Right ventricle myocardium superior (tissue), 1 donor: ENCODE data around the gene LSP1. TPM values are rescaled to one million over a fixed set of nuclear protein-coding genes. Genes with fewer than 3 reads are reported as not detected.
A peak's percentile ranks its signal among the peaks of the same experiment; 100 is the strongest.

Experiments
- ATAC-seq: fragments of 200-7000 bp; cut with Tn5 transposase; one replicate; pipeline ENCODE4 v1.9.1; 2020; ENCODE audit warnings: mild to moderate bottlenecking; ENCODE audit not compliant: poor library complexity
- DNase-seq: peaks from one replicate; pipeline ENCODE4 v3.0.0-alpha.2; 2020
- intact Hi-C: fragments of 100-400 bp; cut with DNase I; formaldehyde crosslinking; loops from one replicate; pipeline ENCODE4 v1.11.2; 2022
- total RNA-seq: library from RNA; stranded (reverse); fragmentation: NEBNext Ultra II Directional; extraction: Animal tissue kit (Norgen Biotek cat#: 25700); gene quantifications from one replicate; pipeline ENCODE4 v1.2.1, GENCODE V29; 2021
- donor health status: DM: no; HTN: yes; CAD: no; lungs with severe emphysema.

Gene LSP1
- total RNA-seq, 1 donor from 2014 or later = 23.0 TPM

DNA sequence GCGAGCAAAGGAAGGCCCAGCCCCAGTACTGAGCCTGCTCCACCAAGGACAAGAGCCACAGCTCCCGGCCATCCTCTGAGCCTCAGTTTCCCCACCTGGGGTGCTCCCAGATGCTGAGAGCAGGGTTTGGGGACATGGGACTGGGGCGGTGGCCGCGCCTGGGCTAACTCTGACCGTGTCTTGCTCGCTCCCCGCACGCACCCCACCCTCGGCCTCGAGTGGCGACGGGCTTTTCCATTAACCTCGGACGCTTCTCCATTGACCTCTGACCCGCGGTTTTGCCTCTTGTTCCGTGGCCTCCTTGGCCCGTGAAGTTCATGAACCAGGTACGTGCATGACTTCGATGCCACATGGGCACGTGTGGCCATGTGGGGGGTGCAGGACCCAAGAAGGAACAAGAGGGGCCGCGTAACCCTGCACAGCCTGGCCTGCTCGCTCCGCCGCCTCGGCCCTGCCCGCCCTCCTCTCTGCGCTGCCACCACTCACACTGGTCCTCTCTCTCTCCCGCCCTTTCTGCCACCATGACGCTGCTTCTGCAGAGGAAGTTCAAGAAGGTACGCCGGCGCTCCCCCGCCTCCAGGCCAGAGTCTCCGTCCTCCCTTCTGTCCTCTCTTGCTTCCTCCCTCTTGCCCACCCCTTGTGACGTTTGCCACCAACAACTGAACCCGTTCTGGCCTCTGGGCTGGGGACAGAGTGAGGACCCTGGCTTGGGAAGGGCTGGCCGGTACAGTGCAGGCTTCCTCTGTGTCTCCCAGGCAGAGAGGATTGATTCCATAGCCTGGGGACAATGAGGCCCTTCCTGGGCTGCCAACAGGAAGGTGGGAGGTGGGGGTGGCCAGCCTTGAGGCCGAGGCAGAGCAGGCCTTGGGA lies 73.5 kb downstream of the LSP1 start:
- intact Hi-C loops = no loop called here
- ATAC-seq = no peak
- no peak for DNase-seq

DNA sequence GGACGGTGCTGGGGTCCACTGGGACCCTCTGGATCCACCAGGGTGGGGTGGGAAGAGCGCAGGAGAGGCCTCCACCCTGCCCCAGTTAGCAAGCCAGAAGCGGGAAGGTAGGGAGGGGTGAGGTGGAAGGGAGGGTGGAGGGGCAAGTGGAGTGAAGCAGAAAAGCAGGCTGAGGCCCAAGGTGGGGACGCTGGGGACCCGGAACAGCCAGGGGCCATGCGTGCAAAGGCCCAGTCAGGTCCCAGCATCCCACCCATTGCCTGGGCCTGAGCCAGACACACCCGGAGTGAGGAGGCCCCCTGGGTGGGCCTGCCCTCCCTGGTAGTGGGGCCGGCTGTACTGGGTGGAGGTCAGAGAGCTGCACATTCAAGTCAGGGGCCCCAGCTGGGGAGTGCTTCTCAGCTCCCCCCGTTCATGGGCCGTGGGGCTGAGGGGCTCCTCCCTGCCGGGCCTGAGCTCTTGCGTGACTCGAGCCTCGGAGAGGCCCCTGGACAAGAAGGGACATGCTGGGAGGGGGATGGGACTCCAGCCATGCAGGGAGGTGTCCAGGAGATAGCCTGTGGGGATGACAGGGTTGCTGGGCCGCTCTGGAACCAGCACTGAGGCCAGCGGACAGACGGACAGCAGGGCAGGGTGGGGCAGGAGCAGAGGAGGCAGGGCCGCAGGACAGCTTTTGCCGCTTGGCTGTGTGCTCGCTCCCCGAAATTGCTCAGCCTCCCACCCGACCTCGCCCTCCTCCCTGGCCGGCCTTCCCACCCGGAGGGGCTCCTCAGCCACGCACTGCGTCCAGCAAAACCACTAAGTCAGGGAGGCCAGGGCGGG lies 74.4 kb downstream of the LSP1 start:
- intact Hi-C loops = no loop called here
- peak; percentile 65 for DNase-seq
- ATAC-seq = peak; percentile 48

DNA sequence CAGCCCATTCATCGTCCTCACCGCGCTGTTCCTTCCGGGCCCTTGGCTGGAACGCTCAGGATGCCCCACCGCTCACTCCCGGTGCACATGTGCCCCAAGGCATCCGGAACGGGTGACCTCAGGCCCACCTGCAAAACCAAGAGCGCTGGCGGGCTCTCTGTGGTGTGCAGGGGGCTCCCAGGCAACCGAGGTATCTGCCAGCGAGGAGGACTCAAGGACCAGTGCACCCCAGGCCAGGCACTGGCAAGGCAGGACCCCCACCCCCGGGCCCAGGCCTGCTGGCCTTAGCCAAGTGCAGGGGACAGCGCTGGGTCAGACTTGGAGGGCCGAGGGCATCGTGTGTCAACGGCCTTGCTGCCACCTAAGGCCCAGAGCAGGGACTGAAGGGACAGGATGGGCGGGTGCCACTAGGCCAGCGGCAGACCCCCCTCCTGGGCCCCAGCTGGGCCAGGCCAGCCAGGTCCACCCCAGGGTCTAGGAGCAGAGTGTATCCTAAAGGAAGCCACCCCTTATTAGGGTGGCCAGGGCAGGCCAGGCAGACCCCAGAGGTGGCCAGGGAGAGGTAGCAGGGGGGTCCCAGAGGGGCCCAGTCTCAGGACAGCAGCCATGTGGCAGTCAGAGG lies 75.1 kb downstream of the LSP1 start:
- DNase-seq (no peak), ATAC-seq (no peak)
- intact Hi-C loops = no loop called here

DNA sequence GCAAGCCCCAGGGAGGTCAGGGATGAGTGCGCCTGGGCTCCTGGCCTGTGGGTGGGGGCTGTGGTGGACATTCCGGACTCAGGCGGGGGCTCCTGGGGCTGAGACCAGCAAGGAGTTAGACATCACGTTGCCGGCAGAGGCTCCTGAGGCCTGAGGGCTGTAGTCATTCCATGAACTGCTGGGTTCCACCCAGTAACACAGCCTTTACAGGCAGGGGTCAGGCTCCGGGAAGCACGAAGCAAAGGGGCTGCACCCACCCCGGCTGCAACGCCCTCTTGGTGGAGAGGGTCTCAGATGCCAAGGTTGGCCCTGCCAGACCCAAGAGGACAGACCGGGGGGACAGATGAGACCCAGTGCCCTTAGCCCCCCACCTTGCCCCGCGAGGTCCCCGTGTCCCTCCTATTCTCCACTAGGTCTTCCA lies 75.6 kb downstream of the LSP1 start:
- DNase-seq (peak; percentile 45), ATAC-seq (no peak)
- intact Hi-C loops = no loop called here

DNA sequence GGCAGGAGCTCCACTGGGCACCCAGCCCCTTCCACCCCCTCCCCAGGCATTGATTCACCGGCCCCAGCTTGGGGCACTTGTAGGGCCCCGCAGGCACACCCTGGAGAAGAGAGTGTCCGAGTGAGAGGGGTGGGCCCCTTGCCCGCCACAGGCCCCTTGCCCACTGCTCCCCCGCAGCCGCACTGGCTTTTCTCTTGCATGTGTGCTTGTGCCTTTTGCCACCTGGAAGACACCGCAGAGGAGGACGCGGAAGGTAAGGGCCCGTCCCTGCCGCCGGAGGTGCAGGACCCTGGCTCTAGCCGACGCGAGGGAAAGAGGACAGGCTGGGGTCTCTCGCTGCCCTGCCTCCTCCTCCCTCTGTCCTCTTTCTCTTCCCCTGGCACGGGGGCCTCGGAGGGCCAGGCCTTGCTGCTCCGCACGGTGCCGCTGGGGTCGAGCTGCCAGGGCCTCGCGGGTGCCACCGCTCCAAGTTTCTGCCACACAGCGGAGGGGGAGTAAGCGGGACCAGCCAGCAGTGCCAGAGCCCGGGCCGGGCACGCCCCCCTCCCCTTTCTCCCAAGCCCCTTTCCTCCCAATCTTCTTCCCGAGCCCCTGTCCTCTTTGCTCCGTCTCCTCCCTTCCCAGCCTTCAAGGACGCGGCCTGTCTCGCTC lies 76.1 kb downstream of the LSP1 start:
- intact Hi-C loops = no loop called here
- DNase-seq (peak; percentile 33), ATAC-seq (no peak)

DNA sequence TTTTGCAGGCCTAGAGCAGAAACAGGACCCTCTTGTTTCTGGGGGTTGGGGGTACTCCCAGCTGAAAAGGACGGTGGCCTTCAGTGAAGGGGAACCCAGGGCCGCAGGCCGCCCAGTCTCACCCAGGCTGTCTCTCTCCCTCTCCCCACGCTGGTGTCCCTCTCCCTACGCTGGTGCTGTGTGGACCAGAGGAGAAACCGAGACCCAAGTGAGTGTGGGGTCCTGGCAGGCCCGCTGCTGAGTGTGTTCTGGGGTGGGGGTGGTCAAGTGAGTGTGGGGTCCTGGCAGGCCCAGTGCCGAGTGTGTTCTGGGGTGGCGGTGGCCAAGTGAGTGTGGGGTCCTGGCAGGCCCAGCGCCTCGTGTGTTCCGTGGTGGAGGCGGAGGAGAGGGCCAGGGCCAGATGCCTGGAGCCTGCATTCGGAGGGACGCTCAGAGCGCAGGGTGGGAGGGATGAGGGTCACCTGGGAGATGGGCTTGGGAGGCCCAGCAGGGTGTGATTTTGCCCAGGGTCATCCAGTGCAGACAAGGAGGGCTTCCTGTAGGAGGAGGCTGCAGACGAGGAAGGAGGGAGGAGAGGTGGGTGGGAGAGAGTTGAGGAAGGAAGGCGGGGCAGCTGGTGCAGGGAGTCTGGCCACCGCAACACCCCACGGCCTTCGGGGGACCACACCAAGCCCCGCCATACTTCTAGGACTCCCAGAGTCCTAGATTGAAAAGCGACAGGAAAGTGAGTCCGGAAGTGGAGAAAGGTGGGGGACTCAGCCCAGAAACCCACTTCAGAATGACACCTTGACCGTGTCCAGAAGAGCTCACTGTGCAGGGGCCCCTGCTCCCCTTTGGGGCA lies 77.0 kb downstream of the LSP1 start:
- peak; percentile 41 for DNase-seq
- ATAC-seq = no peak
- intact Hi-C loops = no loop called here

DNA sequence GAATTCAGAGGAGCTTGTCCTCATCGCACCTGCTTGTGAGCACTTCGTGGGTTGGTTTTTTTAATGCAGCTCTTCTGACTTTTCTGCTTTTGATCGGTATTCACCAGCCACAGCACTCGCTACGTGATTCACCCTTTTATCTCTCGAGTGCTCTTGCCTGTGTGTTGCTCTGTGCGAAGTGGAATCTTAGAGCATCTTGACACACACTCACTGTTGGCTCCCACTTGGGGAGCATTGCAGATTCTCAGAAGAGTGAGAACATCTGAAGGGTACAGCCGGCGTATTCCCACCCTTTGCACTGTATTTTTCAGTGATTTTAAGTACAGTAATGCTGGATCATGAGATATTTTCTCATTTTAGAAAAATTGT lies 77.6 kb downstream of the LSP1 start:
- ATAC-seq (no peak), DNase-seq (no peak)
- intact Hi-C loops = no loop called here

DNA sequence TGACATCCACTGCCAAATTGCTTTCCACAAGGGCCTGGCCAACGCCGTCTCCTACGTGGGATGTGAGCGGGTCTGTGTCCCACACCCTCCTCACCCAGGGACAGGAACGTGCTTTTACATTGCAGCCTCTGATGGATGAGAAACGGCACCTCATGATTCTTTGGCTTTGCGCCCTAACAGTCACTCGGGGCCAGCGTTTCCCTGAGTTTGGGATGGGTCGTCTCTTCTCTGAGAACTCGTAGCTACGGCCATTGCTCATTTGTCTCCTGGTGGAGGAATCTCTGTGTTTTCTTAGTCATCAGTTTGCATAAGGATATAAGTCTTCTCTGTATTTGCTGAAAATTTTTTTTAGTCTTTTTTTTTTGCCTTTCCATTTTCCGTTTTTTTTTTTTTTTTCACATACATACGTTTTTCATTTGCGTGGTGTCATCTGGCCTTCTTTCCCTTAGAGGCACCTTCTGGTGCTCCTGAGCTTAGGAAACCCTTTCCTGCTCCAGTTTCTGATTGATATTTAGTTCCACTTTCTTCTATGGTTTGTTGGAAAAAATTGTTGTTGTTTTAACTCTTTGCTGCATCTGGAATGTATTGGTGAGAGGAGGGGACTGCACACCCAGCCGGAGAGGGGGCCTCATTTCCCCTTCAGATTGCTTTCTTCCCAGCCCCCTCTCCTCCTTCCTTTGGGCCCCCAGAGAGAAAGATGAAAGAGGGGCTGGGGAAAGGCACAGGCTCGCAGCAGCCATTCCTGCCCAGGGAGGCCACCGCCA lies 78.6 kb downstream of the LSP1 start:
- ATAC-seq (peak; percentile 41), DNase-seq (peak; percentile 66)
- intact Hi-C loops = no loop called here

DNA sequence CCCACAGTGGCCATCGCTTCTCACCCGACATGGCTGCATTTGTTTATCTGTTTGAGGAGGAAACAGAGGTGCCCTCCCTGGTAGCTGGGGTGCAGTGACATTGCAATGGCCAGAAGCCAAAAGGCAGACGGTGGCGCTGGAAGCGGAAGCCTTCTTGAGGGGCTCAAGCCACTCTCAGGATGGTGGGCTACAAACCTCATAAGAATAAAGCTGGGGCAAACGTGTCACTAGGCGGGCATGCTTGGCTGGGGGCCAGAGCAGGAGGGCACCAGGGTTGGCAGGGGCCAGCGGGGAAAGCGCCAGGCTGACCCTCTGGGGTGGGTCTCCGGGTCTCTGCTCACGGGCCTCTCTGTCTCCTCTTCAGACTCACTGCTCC lies 79.2 kb downstream of the LSP1 start:
- DNase-seq (peak; percentile 39), ATAC-seq (no peak)
- intact Hi-C loops = no loop called here

DNA sequence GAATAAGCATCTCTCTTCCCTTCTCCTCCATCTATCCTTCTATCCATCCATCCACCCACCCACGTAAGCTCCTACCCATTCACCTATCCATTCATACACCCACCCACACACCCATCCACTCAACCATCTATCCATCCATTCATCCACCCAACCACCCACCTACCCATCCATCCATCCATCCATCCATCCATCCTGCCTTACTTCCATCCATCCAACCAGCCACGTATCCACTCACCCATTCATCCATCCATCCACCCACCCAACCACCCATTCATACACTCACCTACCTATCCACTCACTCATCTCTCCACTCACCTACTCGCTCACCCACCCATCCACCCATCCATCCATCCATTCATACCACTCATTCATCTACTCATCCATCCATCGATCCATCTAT lies 79.8 kb downstream of the LSP1 start:
- intact Hi-C loops = no loop called here
- DNase-seq = no peak
- ATAC-seq = no peak

DNA sequence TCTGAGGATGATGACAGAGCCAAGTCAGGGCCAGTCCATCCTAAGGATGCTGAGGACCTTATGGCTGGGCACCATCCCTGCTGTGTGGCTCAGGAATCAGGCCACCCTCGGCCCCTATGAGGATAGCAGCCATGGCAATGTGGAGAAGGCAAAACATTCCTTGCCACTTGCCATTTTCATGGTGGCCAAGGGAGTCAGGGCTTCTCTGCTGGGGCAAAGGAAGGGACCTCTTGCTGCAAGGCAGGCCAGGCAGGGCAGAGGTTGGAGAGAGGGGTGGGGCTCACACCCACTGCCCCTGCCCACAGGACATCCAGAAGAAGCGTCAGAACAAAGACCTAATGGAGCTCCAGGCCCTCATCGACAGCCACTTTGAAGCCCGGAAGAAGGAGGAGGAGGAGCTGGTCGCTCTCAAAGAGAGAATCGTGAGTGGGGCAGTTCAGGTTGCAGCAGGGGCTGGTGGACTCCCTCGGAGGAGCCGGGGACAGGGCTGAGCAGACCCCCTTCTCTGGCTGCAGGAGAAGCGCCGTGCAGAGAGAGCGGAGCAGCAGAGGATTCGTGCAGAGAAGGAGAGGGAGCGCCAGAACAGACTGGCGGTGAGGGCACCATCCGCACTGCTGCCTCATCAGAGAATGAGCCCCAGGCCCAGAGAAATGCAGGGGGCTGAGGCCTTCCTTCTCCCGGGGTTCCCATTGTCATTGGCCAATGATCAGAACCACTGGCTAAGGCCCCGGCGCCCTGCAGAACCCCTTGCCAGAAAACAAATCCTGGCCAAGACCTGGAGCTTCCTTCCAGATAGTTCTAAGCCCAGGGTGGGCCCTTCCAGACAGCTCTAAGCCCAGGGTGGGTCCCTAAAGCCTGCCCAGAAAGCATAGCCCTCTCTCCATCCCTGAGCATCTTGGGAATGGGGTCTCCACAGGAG lies 80.8 kb downstream of the LSP1 start:
- DNase-seq (peak; percentile 38), ATAC-seq (no peak)
- intact Hi-C loops = no loop called here

DNA sequence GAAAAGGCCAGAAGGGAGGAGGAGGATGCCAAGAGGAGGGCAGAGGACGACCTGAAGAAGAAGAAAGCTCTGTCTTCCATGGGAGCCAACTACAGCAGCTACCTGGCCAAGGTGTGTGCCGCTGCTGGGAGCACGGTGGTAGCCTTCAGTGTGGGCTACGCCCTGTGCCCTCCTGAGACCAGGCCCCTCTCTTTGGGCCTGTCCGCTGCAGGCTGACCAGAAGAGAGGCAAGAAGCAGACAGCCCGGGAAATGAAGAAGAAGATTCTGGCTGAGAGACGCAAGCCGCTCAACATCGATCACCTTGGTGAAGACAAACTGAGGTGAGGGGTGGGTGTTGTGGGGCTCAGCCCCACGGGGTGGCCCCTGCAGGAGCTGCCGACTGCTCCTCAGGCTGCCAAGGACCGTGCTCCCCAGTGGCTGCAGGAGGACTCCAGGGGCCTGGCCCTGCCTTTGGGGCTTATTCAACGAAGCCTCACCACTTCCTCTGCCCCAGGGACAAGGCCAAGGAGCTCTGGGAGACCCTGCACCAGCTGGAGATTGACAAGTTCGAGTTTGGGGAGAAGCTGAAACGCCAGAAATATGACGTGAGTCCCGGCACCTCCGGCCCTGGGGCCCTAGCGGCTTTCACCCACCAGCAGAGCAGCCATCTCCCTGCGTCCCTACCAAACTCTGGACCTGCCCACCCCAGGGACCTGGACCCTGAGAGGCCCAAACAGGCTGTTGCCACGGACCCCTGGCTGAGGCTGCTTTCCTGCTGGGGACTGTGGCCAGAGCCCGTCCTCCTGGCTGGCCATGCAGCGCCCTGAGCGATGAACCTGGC lies 81.7 kb downstream of the LSP1 start:
- ATAC-seq (no peak), DNase-seq (peak; percentile 37)
- intact Hi-C loops = loop anchor here (5.0 kb wide), 1 partner anchor 32 kb away; no protein-coding TSS in a partner anchor

DNA sequence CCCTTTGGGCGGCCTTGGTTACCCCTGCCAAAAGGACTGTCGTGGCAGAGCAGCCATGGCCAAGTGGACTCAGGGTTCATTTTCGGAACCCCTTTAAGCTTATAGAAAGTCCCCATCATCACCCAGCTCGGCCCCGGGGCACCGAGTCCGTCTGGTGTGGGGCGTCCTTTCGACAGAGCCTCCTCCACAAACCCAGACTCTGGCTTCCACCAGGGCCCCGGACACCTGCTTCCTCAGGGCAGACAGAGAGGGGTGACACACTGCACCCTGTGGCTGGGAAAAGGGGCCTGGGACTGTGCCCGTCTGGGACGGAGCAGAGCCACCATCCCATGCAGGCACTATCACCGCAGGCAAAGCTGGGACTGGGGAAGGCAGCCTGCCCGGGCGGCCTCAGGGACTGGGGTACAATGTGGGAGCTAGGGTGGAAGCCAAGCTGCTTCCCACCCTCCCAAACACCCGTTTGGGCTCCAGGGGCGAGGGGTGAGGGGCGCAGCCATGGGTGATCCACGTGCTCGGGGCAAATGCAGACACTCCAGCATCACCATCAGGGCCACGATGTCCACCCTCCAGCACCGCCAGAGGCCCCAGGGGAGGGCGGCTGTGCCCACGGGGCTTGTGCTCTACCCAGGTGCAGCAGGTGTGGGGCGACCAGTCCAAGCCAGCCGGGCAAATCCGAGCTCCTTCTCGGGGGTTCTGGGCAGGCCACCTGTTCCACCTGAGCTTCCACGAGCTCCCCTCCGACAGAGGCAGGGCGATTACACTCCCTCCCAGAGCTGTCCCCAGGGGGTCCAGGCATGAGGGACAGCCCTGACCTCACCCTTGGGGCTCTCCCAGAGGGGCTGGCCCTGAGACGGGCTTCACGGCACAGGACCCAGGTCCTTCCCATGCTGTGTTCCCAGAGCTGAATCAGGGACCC lies 82.5 kb downstream of the LSP1 start:
- intact Hi-C loops = loop anchor here (5.0 kb wide), 1 partner anchor 33 kb away; no protein-coding TSS in a partner anchor
- DNase-seq (peak; percentile 29), ATAC-seq (no peak)

DNA sequence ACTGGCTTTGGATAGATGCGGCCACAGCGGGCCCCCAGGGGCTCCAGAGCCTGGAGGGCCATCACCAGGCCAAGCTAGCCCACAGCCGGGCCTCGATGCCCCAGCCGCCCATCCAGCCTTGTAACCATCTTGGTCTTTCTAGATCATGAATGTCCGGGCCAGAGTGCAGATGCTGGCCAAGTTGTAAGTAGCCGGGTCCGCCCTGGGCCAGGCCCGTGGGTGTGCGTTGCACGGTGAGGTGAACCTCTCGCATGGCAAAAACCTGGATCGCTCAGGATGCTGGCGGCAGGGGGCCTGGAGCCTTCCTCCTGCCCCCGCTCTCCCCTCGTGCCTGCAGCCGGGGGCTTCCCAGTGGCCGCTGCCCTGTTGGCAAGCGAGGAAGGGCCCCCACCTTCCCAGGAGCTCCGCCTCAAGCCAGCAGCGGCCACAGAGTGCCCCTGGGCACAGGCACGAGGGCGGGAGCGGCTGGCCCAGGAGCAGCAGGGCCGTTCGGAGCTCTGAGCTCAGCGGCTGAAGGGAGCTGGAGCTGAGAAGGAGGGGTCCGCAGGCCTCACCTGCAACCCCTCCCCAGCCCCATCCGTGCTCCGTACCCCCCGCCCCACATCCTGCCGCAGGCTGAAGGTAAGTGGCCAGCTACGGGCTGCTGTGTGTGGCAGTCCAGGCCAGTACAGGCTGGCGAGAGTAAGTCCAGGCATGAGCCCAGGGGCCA lies 83.3 kb downstream of the LSP1 start:
- ATAC-seq (no peak), DNase-seq (peak; percentile 43)
- intact Hi-C loops = loop anchor here (5.0 kb wide), 1 partner anchor 34 kb away; no protein-coding TSS in a partner anchor
